Suppressor macrophage (primary cell): ENCODE results near the gene CNIH2.

Experiments
- DNase-seq, 4 experiments: peaks; one replicate each; pipeline ENCODE4 v3.0.0-alpha.2; 2020 to 2022

The CNIH2 gene

GRCh38 chr11:66278363-66279091 lies 552 bp downstream of the CNIH2 start:
- DNase-seq: no peak

GRCh38 chr11:66279092-66279734 lies 1.2 kb downstream of the CNIH2 start:
- DNase-seq: no peak

- no peak for DNase-seq
These were observed 2.5 kb downstream of the CNIH2 start for GRCh38 chr11:66280428-66280827.

- DNase-seq: no peak
These were observed 3.0 kb downstream of the CNIH2 start for GRCh38 chr11:66281001-66281400.

- DNase-seq: no peak
These were observed 3.9 kb downstream of the CNIH2 start for GRCh38 chr11:66281776-66282467.

GRCh38 chr11:66282468-66283455 lies 4.8 kb downstream of the CNIH2 start:
- peak; percentile 97 to 99 (median 98) for DNase-seq

- DNase-seq: no peak
These were observed 5.6 kb downstream of the CNIH2 start for GRCh38 chr11:66283461-66284105.

GRCh38 chr11:66284526-66285078 lies 6.6 kb downstream of the CNIH2 start:
- no peak for DNase-seq

GRCh38 chr11:66285250-66285947 lies 7.4 kb downstream of the CNIH2 start:
- DNase-seq: no peak

GRCh38 chr11:66286699-66287098 lies 8.7 kb downstream of the CNIH2 start:
- DNase-seq: no peak

GRCh38 chr11:66287211-66287888 lies 9.4 kb downstream of the CNIH2 start:
- DNase-seq: peak; percentile 35 to 69 (median 62)

GRCh38 chr11:66287889-66288670 lies 10.1 kb downstream of the CNIH2 start:
- no peak for DNase-seq

GRCh38 chr11:66288671-66289547 lies 10.9 kb downstream of the CNIH2 start, which contains the start of gene YIF1A:
YIF1A (minus strand) TSS chr11:66289143; CDS start chr11:66288985, 158 bp downstream.
- DNase-seq: peak; percentile 98 to 100 (median 99)

GRCh38 chr11:66289548-66290329 lies 11.8 kb downstream of the CNIH2 start:
- peak; percentile 81 to 91 (median 84) for DNase-seq

- DNase-seq: no peak
These were observed 12.3 kb downstream of the CNIH2 start for GRCh38 chr11:66290330-66290621.

GRCh38 chr11:66291303-66291705 lies 13.3 kb downstream of the CNIH2 start:
- no peak for DNase-seq

- peak in 3 of 4 experiments; percentile 21 to 60 (median 46) for DNase-seq
These were observed 13.9 kb downstream of the CNIH2 start, which contains the start of gene TMEM151A for GRCh38 chr11:66291706-66292542. TMEM151A (plus strand) TSS chr11:66291894; CDS start chr11:66292014, 120 bp downstream.
